GM12891 (cell line): ENCODE data around the gene RDX.

ENCODE experiments used
- DNase-seq: peaks from one replicate; pipeline ENCODE4 v3.0.0; 2011; ENCODE audit warnings: low spot score; ENCODE audit not compliant: insufficient read length
- FAIRE-seq: peaks from 2 replicates; lab custom pipeline; 2011; peaks lifted over from hg19 to GRCh38; lab: Jason Lieb, UNC
- PAX5 ChIP-seq: IDR thresholded peaks from 2 replicates; pipeline ENCODE4 v1.6.1; 2011; ENCODE audit warnings: low read length, moderate library complexity, mild to moderate bottlenecking; ENCODE audit not compliant: insufficient read depth, severe bottlenecking
- POLR2A ChIP-seq: IDR thresholded peaks from 2 replicates; pipeline ENCODE4 v1.6.1; 2011; ENCODE audit warnings: low read depth, low read length, control low read depth
- POLR2AphosphoS5 ChIP-seq: IDR thresholded peaks from 2 replicates; pipeline ENCODE4 v1.6.1; 2011; ENCODE audit warnings: low read depth, low read length, control low read depth
- POU2F2 ChIP-seq: IDR thresholded peaks from 2 replicates; pipeline ENCODE4 v1.6.1; 2011; ENCODE audit warnings: low read depth, mild to moderate bottlenecking, control low read depth, low read length, moderate library complexity
- SPI1 ChIP-seq: IDR thresholded peaks from 2 replicates; pipeline ENCODE4 v1.6.1; 2011; ENCODE audit warnings: low read depth, low read length, control low read depth
- TAF1 ChIP-seq: IDR thresholded peaks from 2 replicates; pipeline ENCODE4 v1.6.1; 2011; ENCODE audit warnings: low read depth, low read length, control low read depth

RDX gene

GRCh38 chr11:110147962-110148709 lies 148.3 kb downstream of the RDX start:
- no peak for TF ChIP-seq POU2F2
- no peak for TF ChIP-seq PAX5
- no peak for TF ChIP-seq POLR2AphosphoS5
- TF ChIP-seq TAF1 = no peak
- no peak for TF ChIP-seq POLR2A
- no peak for TF ChIP-seq SPI1
- FAIRE-seq = no peak
- no peak for DNase-seq

DNA sequence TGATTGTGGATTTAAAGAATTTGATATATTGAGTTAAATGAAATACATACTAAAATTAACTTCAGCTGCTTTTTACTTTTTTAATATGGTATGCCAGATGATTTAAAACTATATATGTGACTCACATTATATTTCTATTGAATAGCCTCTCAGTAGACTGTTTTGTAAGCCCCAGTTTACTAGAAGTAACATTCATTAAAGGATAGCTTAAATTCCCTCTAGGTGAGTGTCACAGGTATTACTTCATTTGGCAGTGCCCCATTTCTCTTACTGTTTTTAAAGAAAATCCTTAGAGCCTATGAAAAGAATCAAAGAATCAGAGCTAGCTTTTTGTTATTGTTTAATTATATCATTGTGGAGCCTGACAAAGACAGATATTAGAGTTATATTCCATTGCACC lies 154.6 kb downstream of the RDX start:
- no peak for DNase-seq
- FAIRE-seq = no peak
- TF ChIP-seq POLR2AphosphoS5 = no peak
- TF ChIP-seq SPI1 = no peak
- no peak for TF ChIP-seq POU2F2
- no peak for TF ChIP-seq POLR2A
- TF ChIP-seq PAX5 = no peak

GRCh38 chr11:110134110-110134509 lies 162.3 kb downstream of the RDX start:
- no peak for DNase-seq

GRCh38 chr11:110133160-110133559 lies 163.3 kb downstream of the RDX start:
- DNase-seq (no peak), FAIRE-seq (no peak)
- no peak for TF ChIP-seq POU2F2
- no peak for TF ChIP-seq PAX5
- TF ChIP-seq SPI1 = no peak
- TF ChIP-seq POLR2A = no peak
- TF ChIP-seq POLR2AphosphoS5 = no peak
- no peak for TF ChIP-seq TAF1

More at GRCh38 chr11:110134110-110134509, 162.3 kb downstream of the RDX start:
- TF ChIP-seq SPI1 (no peak), POLR2AphosphoS5 (no peak), TAF1 (no peak), POU2F2 (no peak), PAX5 (no peak), POLR2A (no peak)
- FAIRE-seq = no peak

GRCh38 chr11:110131386-110132123 lies 164.9 kb downstream of the RDX start:
- no peak for TF ChIP-seq SPI1
- TF ChIP-seq PAX5 = no peak
- no peak for TF ChIP-seq POU2F2
- no peak for TF ChIP-seq TAF1
- TF ChIP-seq POLR2AphosphoS5 = no peak
- no peak for TF ChIP-seq POLR2A
- DNase-seq = no peak
- peak; percentile 35 for FAIRE-seq

- TF ChIP-seq POU2F2 = no peak
- no peak for TF ChIP-seq POLR2AphosphoS5
- TF ChIP-seq POLR2A = no peak
- FAIRE-seq (no peak), DNase-seq (no peak)
Measured at GRCh38 chr11:110130642-110131238, 165.7 kb downstream of the RDX start.

GRCh38 chr11:110128161-110128560 lies 168.3 kb downstream of the RDX start:
- no peak for DNase-seq
- FAIRE-seq = peak; percentile 28
- no peak for TF ChIP-seq PAX5
- no peak for TF ChIP-seq POLR2AphosphoS5
- TF ChIP-seq SPI1 = no peak
- no peak for TF ChIP-seq POU2F2
- TF ChIP-seq POLR2A = no peak

DNA sequence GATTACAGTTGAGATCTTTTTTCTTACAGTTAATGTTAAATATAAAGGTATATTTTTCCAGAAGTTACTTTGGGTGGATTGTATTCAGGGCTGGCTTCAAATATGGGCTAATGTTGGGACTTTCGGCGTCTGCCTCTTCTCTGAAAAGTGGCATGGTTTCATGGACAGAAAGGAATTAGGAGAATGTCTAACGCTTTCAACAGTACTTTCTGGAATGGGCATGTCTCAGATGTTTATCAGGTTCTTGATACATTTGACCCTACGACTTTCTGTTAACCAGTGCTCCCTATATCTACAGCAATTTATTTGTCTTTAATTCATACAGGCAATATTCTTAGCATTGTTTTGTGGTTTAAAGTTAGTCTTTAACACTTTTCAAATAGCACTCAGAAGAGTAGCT lies 169.5 kb downstream of the RDX start:
- TF ChIP-seq POLR2AphosphoS5 (no peak), SPI1 (no peak), POLR2A (no peak), PAX5 (no peak), TAF1 (no peak), POU2F2 (no peak)
- FAIRE-seq = no peak
- DNase-seq = no peak

DNA sequence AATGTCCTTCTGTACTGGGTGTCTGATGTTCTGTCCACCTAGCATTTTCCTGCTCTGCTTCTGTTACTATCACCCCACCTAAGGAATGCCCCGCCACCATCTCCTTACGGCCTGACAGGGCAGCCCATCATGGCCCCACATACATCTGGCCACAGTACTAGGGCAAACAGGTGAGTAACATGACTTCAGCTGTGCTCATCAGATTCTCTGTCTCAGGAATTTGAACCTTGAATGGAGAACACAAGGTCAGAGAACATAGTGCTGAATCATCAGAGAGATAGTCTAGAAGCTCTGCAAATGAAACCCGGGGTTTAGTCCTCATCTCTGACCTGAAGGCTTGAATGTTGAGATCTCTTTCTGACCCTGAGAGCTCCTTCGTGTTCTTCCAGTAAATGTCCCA lies 170.8 kb downstream of the RDX start:
- TF ChIP-seq POLR2A = peak; percentile 20; the same call in 1 of the 2 replicates
- no peak for TF ChIP-seq SPI1
- no peak for FAIRE-seq
- DNase-seq = no peak
